OCI-LY7 (cell line): ENCODE results near the gene RNF167.

Experiments
- CTCF ChIP-seq: fragments of 200-600 bp; sonication (generic); conservative IDR thresholded peaks from 2 replicates; pipeline ENCODE4 v1.5.1; 2014; ENCODE audit warnings: mild to moderate bottlenecking, antibody characterized with exemption, low read length, moderate library complexity, mixed read lengths
- EZH2phosphoT487 ChIP-seq: fragments of 200-600 bp; sonication (generic); IDR thresholded peaks from 2 replicates; pipeline ENCODE4 v1.6.1; 2018; ENCODE audit warnings: low read depth, borderline replicate concordance, mild to moderate bottlenecking, mixed run types, antibody characterized with exemption, low read length, moderate library complexity, mixed read lengths

- TF ChIP-seq CTCF (no peak), EZH2phosphoT487 (no peak)
Observed at GRCh38 chr17:4921320-4921719, 18.7 kb upstream of the RNF167 start.
